HG03521 (cell line): ENCODE results near the gene MAP4.

ENCODE experiments used
- ATAC-seq: cut with Tn5 transposase; IDR thresholded peaks from one replicate; pipeline ENCODE4 v1.9.1; 2021; ENCODE audit warnings: mild to moderate bottlenecking, moderate library complexity; ENCODE audit not compliant: unreplicated experiment

Gene MAP4

DNA sequence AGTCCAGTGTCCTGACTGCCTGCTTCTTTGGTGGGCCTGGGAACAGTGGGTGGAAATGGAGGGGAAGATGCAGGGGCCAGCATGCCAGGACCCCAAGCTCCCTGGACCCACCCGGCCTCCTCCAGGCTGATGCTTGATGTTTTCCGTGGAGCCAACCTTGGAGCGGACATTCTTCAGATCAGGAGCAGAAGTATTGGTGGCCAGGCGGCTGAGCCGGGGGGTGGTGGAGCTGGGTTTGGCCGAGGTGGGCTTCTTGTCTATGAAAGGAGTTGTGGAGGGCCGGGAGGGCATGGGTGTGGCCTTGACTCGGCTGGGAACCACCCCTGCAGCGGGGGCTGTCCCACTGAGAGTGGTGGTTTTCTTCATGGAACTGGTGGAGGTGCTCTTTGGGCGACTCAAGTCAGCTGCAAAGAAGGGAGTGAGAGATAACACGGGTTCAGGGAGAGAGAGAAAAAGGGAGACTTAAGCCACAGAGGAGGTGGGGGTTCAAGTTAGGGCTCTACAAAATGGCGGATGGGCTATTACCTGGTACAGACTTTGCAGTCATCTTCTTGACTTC lies 145.4 kb downstream of the MAP4 start:
- no peak for ATAC-seq

DNA sequence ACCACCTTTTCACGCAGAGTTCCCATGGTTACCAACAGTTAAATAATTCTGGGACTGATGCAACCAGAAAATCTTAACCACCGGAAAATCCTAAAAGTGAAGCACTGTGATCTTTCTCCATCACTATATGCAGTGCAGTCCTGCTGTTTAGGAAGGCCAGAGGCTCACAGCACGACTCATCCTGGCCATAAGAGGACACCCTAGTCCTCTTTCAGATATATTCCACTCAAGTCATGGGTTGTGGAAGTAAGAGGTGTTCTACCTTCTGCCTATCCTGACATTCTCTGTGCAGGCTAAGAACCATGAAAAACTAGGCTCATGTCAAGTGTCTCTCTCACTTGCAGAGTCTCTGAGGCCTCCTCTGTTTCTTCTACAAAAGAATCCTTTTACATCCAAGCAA lies 146.1 kb downstream of the MAP4 start:
- ATAC-seq: no peak

GRCh38 chr3:47868306-47868705 lies 147.9 kb downstream of the MAP4 start:
- ATAC-seq: no peak

DNA sequence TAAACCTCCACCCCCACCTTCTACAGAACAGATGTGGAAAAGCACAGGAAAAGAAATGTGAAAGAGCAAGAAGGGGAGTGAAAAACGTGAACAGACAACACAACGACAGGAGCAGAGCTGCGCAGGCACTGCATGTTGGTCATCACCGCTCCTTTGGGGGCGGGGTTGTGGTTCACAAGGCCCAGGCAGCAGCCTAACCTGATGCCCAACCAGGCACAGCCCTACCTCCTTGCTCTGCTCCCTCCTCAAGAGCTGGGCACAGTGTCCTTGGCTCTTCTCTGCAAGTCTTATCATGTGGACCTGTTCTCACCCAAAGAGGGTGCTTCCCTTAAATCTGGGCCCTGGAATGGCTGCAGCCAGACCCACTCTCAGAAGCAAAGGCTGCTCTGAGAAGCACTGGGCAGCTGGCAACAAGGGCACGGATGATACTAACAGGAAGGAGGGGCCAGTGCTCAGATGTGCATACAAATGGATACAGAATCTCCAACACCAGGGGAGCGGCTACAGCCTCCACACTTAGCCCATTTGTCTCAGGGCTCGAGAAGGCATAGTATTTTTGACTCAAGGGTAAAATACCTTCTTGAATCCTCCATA lies 148.7 kb downstream of the MAP4 start:
- ATAC-seq: no peak

- ATAC-seq: no peak
Measured at GRCh38 chr3:47865192-47865591, 151.0 kb downstream of the MAP4 start.

DNA sequence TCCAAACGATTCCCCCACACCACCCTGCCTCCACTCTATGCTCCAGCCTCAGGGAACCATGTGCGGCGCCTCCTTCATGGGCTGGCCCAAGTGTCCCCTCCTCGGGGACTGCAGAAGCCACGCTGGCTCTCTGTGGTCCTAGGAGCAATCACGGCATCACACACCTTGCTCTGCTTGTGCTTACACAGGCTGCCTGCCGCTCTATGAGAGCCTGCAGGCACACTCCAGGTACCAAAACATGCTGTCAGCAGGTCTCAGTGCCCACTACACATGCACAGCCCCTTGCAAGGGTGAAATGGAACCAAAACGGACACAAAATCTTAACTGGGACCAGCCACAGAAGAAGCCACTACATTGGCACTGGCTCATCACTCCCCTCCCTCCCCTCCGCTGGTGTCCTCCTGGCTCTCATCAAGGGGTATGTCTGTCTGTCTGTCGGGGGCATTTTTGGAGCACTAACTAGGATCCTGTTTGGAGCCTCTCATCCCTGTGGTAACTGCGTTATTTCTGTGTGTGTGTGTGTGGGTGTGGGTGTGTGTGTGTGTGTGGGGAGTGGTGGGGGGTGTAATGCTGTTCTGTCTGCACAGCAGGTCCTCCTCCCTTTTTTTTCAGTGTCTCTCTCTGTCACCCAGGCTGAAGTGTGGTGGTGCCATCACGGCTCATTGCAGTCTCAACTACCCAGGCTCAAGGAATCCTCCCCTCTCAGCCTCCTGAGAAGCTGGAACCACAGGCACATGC lies 152.7 kb downstream of the MAP4 start:
- no peak for ATAC-seq

GRCh38 chr3:47859956-47860605 lies 156.1 kb downstream of the MAP4 start:
- no peak for ATAC-seq

GRCh38 chr3:47857151-47857550 lies 159.1 kb downstream of the MAP4 start:
- no peak for ATAC-seq

GRCh38 chr3:47856669-47857068 lies 159.5 kb downstream of the MAP4 start:
- ATAC-seq: no peak

GRCh38 chr3:47855461-47856383 lies 160.5 kb downstream of the MAP4 start:
- no peak for ATAC-seq

DNA sequence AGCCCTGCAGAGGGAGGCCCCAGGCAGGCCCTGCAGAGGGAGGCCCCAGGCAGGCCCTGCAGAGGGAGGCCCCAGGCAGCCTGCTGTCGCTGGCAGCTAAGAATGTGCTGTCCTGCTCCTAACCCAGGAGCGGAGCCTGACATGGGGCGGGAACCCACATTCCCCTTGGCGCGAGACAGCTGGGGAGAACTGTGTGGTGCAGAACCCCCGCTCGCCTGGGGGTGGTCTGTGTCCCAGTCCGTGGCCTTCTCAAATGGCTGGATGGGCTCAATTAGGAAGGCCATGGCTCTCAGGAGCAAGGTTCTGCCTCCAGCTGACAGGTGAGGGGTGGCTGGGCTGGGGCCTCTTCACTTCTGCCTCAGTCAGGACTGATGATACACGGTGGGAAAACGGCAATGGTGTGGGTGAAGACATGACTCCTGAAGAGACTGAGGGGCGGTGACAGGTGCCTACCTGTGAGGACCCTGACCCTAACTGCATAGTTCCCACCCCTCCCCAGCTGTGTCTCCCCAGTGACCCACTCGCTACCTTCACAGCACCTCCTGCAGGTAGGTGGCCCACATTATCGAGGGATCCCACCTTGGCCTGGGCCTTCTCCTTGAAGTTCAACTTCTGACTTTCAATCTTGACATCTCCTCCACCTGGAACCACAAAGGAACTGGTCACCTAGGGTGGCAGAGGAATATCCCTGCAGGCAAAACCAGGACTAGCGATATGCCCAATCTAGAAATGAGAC lies 161.3 kb downstream of the MAP4 start:
- ATAC-seq: no peak

- ATAC-seq: no peak
Measured at GRCh38 chr3:47854267-47854666, 161.9 kb downstream of the MAP4 start.

DNA sequence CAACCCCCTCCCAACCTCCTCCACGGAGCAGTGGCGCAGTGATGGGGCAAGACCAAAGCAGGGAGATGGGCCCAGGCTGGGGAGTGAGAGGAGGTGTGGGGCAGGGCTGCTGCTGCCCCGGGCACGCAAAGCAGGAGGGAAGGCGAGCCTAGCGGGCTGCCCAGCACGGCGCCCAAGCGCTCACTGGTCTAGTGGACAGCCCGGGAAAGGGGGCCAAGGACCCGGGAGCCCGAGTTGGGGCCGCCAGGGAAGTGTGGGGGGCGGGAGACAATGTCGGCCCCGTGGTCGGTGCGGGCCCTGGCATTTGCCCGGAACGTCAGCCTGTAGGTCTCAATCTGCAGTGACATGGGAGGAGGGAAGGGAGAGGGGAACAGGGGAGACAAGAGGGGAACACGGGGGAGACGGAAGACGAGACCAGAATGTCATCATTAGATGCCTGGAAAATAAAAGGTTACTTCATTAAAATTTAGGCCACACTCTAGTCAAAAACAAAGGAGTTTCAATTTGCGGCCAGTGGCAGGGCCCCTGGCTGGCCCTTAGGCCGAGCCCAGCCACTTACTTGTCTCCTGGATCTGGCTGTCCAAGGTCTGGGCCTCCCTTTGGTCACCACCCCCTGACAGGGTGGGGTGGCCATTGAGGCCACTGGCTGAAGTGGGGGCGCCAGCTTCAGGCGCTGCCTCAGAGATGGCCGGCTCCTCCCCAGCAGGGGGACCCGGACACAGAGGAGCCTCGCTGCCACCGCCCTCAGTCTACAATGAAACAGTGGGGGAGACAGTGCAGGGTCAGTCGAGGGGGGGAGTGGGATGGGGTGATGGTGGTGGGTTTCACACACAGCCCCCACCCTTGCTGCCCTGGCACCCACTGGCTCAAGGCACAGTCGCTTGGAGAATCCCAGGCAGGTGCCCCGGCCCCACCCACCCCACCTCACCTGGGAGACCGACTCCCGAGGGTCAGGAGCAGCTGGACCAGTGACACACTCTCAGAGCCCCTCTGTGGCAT lies 163.3 kb downstream of the MAP4 start:
- ATAC-seq: no peak

DNA sequence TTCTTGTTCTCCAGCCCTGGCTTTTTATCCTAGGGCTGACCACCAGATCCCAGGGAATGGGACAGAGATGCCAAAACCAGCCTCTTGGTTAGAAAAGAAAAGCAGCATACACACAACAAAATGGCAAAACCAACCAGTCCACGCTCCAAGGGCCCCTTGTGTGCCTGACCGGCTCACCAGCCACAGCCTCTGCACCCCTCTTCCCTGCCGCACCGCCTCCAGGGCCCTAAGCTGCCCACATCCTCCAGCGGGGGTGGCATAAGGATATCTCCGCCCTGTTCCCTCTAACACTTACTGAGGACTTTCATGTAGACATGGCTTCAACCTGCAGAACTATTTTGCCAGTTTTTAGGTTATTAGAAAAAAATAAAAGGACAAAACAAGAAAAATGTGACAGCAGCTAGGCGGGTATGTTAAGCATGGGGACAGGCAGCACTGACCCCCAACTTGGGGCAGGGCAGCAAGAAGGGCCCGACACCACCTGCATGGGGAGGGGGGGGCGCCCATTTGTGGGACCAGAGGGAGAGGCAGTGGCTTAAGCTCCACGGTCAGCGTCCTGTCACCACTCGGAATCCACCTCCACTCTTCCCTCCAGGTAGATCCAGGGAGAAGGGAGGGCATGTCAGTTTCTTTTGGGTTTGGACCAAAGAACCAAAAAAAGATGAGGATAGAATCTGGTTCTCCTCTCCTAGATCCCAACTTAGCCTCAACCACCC lies 164.2 kb downstream of the MAP4 start:
- ATAC-seq: no peak

DNA sequence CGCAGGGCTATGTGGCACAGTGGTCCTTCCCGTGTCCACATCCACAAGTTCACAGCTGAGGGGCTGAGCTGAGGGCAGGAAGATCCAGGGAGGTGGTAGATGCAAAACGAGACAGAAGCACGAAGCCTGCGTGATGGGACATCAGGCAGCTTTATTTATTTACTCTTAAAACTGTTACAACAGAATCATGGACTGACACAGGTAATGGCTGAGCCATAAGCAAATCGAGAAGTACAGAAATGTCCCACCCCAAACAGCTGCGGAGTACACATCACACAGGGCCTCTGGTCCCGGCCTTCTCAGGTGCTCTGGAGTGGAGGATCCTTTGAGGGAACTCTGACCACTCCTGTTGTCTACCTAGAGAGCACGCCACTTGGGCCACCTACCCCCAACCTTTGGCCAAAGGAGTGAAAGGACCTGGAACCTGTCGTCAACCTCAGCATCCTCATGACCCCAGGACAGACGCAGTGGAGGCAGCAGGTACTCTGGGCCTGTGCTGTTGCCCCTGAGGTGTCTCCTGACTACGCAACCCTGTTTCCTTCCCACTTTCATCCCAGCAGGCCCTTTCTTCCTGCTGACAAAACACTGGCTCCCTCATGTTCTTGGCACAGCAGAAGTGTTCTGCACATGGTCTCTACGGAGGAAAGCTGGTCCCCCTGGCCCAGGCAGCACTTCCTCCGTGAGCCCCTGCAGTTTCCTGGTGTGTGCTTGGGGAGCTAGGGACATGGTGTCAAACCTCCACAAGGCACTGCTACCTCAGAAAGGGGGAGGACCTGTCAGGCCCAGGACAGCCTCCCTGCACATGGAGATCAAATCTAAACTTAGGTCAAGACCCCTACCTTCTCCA lies 165.4 kb downstream of the MAP4 start:
- ATAC-seq: no peak

DNA sequence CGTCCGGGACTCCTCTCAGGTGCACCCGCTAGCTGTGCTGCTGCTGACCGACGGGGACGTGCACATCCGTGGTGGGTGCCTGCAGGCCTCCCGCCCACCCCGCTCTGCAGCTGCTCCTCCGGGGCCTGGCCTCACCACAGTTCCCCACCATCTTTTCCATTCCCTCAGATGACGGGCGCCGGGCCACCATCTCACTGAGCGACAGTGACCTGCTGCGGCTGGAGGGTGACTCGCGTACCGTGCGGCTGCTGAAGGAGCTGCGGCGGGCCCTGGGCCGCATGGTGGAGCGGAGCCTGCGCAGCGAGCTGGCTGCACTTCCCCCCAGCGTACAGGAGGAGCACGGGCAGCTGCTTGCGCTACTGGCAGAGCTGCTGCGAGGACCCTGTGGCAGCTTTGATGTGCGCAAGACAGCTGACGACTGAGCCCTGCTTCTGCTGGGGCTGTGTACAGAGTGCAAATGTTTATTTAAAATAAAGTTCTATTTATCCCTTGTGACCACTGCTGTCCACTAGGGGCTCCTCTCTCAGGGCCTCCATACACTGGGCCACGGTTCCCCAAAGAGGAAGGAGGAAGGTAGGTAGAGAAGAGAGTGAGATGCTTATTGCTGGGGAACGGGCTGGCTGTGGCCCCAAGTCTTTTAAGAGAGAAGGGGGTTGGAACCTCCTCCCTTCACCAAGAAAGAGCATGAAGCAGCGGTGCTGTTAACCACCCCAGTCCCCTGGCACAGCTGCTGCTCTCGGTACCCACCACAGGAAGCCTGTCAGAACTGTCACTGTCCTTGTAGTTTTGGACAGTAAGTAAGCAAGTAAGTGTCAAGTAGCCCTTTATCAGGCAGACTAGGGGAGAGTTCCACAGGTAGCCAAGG lies 166.3 kb downstream of the MAP4 start:
- ATAC-seq: no peak
